Loucy (cell line): ENCODE measurements around the gene KRT74.

Experiments
- EZH2phosphoT487 ChIP-seq: fragments of 200-600 bp; IDR thresholded peaks from 2 replicates; pipeline ENCODE4 v1.6.1; 2018; ENCODE audit warnings: antibody characterized with exemption, mild to moderate bottlenecking, moderate library complexity, borderline replicate concordance
- TF ChIP-seq, protein P1 (sequence below): fragments of 200-600 bp; sonication (generic); conservative IDR thresholded peaks from 2 replicates; pipeline ENCODE4 v1.5.1; 2014; ENCODE audit warnings: mild to moderate bottlenecking, antibody characterized with exemption, low read length

DNA sequence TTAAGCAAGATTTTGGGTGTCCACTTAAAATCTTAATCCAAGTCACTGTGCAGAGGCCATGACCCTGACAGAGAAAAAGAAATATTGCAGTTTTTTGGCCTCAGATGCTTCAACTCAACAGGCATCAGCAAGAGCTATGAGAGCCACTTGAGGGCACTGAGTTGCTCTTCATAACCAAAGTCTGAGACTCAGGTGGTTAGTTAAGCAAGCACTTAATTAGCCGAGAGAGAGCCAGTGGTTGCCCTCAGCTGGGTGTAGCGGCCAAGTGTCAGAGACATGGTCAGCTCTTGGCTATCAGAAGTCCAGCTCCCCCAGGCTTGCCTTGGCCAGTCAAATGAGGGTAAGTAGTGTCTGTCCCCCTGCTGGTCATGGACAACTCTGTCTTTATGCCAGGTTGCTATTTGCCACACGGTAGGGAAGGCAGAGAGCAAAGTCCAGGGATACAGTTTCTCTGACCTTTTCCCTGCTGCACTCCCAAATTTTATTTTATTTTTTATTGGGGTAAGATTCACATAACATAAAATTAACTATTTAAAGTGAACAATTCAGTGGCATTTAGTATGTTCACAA lies 11.7 kb downstream of the KRT74 start:
- TF ChIP-seq, protein P1, sequence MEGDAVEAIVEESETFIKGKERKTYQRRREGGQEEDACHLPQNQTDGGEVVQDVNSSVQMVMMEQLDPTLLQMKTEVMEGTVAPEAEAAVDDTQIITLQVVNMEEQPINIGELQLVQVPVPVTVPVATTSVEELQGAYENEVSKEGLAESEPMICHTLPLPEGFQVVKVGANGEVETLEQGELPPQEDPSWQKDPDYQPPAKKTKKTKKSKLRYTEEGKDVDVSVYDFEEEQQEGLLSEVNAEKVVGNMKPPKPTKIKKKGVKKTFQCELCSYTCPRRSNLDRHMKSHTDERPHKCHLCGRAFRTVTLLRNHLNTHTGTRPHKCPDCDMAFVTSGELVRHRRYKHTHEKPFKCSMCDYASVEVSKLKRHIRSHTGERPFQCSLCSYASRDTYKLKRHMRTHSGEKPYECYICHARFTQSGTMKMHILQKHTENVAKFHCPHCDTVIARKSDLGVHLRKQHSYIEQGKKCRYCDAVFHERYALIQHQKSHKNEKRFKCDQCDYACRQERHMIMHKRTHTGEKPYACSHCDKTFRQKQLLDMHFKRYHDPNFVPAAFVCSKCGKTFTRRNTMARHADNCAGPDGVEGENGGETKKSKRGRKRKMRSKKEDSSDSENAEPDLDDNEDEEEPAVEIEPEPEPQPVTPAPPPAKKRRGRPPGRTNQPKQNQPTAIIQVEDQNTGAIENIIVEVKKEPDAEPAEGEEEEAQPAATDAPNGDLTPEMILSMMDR, result peak; percentile 51
- no peak for TF ChIP-seq EZH2phosphoT487
